Chondrocyte (in vitro differentiated cells): Measurements from ENCODE around the gene PCSK7. TPM values are rescaled to one million over a fixed set of nuclear protein-coding genes. Genes with fewer than 3 reads are reported as not detected.
A peak's percentile ranks its signal among the peaks of the same experiment; 100 is the strongest.

Source experiments
- DNase-seq: peaks from one replicate; pipeline ENCODE4 v3.0.0; 2021; ENCODE audit warnings: mixed read lengths, low spot score
- H3K27ac Mint-ChIP-seq: one replicate; pipeline ENCODE4 v1.8.0; 2021; ENCODE audit warnings: mild to moderate bottlenecking, moderate library complexity, mixed read lengths; ENCODE audit not compliant: unreplicated experiment
- H3K27me3 Mint-ChIP-seq: 2 replicates; pipeline ENCODE4 v1.8.0; 2021; ENCODE audit warnings: low read depth, mixed read lengths
- H3K36me3 Mint-ChIP-seq: 2 replicates; pipeline ENCODE4 v1.8.0; 2021; ENCODE audit warnings: low read depth, mixed read lengths
- H3K4me1 Mint-ChIP-seq: 2 replicates; pipeline ENCODE4 v1.8.0; 2021; ENCODE audit warnings: low read depth, mild to moderate bottlenecking, mixed read lengths
- H3K4me3 Mint-ChIP-seq: one replicate; pipeline ENCODE4 v1.8.0; 2021; ENCODE audit warnings: mild to moderate bottlenecking, moderate library complexity, mixed read lengths; ENCODE audit not compliant: unreplicated experiment
- H3K9me3 Mint-ChIP-seq: 2 replicates; pipeline ENCODE4 v1.8.0; 2021; ENCODE audit warnings: low read depth, mixed read lengths
- total RNA-seq: library from RNA; stranded (reverse); gene quantifications from 3 replicates; pipeline ENCODE4 v1.2.1, GENCODE V29; 2021
- TF ChIP-seq, protein P1 (sequence below): fragments of 200-600 bp; sonication (generic); IDR thresholded peaks from 2 replicates; pipeline ENCODE4 v1.5.0; 2021; ENCODE audit warnings: antibody characterized with exemption, mild to moderate bottlenecking, moderate library complexity

PCSK7 gene
- total RNA-seq, 1 donor from 2014 or later, result 43.0 TPM

DNA sequence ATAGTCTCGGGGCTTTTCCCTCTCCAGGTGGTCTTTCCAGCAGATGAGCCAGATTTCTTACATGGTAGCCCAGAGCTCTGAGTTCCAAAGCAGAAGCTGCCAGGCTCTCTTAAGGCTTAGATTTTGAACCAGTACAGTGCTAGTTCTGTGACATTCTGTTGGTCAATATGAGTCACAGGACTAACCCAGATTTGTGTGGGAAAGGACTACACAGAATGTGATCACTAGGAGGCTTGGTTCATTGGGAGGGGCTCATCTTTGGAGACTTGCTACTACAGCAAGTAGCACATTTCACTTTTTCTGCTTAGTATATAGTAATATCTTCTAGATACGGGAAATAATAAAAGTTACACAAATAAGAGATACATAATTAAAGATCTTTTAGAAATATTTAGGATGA is 24.7 kb upstream of the PCSK7 start:
- Mint-ChIP-seq H3K4me3 (no peak overlapping the region), H3K27ac (peak overlapping the region; percentile 17), H3K4me1 (peaks cover 7% of the 10 kb centered on the region), H3K9me3 (no peaks in the 10 kb centered on the region), H3K27me3 (no peaks in the 10 kb centered on the region), H3K36me3 (peaks cover 15% of the 10 kb centered on the region)
- TF ChIP-seq, protein P1, sequence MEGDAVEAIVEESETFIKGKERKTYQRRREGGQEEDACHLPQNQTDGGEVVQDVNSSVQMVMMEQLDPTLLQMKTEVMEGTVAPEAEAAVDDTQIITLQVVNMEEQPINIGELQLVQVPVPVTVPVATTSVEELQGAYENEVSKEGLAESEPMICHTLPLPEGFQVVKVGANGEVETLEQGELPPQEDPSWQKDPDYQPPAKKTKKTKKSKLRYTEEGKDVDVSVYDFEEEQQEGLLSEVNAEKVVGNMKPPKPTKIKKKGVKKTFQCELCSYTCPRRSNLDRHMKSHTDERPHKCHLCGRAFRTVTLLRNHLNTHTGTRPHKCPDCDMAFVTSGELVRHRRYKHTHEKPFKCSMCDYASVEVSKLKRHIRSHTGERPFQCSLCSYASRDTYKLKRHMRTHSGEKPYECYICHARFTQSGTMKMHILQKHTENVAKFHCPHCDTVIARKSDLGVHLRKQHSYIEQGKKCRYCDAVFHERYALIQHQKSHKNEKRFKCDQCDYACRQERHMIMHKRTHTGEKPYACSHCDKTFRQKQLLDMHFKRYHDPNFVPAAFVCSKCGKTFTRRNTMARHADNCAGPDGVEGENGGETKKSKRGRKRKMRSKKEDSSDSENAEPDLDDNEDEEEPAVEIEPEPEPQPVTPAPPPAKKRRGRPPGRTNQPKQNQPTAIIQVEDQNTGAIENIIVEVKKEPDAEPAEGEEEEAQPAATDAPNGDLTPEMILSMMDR, result no peak
- no peak for DNase-seq

DNA sequence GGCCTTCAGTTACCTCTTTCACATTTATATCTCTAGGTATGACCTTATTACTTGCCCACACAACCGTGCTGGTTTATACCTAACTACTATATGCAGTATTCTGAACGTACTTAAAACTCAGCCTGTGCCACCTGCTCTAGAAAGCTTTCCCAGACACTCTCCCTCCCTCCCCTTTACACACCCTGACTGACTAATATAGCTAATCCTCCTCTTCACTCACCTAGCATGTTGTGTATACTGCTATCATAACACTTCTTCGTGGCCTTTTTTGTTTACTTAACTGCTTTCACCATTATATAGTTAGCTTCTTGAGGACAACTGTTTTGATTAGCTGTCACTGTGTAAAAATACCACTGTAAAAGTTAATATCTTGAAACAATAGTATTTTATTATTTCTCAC is 24.1 kb upstream of the PCSK7 start:
- Mint-ChIP-seq H3K9me3 (no peaks in the 10 kb centered on the region), H3K27ac (no peak overlapping the region), H3K4me3 (no peak overlapping the region), H3K4me1 (peaks cover 7% of the 10 kb centered on the region), H3K36me3 (peaks cover 15% of the 10 kb centered on the region), H3K27me3 (no peaks in the 10 kb centered on the region)
- TF ChIP-seq, protein P1, result no peak
- no peak for DNase-seq

DNA sequence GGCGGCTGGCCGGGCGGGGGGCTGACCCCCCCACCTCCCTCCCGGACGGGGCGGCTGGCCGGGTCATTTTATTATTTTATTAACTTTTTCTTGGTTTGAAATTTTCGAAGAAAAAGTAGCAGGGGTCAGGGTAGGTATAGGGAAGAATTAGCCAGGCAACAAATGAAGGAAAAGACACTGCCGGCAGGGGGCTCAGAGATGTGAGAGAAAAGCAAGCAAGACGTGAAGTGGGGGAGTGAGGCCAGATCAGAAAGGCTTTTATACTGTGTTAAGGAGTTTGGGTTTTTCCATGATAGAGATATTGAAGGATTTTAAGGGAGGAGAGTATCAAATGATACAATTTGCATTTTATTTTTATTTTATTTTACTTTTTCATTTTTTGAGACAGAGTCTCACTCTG is 19.6 kb upstream of the PCSK7 start:
- no peak overlapping the region for H3K4me3 Mint-ChIP-seq
- no peak for DNase-seq
- H3K4me1 Mint-ChIP-seq, result no peaks in the 10 kb centered on the region
- TF ChIP-seq, protein P1, result no peak
- no peaks in the 10 kb centered on the region for H3K27me3 Mint-ChIP-seq
- H3K27ac Mint-ChIP-seq, result no peak overlapping the region
- H3K9me3 Mint-ChIP-seq, result no peaks in the 10 kb centered on the region
- peaks cover 23% of the 10 kb centered on the region for H3K36me3 Mint-ChIP-seq

GRCh38 chr11:117249571-117249970 is 17.7 kb upstream of the PCSK7 start:
- Mint-ChIP-seq H3K9me3 (no peaks in the 10 kb centered on the region), H3K27me3 (no peaks in the 10 kb centered on the region), H3K4me3 (no peak overlapping the region), H3K27ac (no peak overlapping the region), H3K36me3 (peaks cover 29% of the 10 kb centered on the region), H3K4me1 (no peaks in the 10 kb centered on the region)
- no peak for DNase-seq
- TF ChIP-seq, protein P1, result no peak

DNA sequence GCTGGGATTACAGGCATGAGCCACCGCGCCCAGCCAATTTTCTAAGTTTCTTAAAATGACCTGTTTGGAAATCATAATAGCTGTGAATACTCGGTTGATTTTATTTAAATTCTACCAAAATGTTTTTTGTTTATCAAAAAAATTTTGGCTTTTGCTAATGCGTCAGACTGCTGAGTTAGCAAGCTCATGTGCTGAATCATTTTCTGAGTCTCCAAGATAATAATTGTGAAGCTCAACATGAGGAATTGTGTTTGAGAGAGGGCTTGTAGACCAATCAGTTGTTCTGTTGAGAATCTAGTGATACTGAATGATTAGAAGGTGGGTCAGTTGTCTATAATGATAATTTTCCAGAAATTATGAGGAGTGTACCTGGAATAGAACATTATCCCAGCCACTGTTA is 16.5 kb upstream of the PCSK7 start:
- Mint-ChIP-seq H3K36me3 (peaks cover 28% of the 10 kb centered on the region), H3K9me3 (no peaks in the 10 kb centered on the region), H3K27me3 (no peaks in the 10 kb centered on the region), H3K4me1 (no peaks in the 10 kb centered on the region), H3K4me3 (no peak overlapping the region), H3K27ac (no peak overlapping the region)
- TF ChIP-seq, protein P1, result no peak
- DNase-seq, result no peak
